Measurements from ENCODE around the gene HES2.
"Not testable (repeated sequence)": the region's sequence is repeated elsewhere in the genome, so short reads cannot be mapped to it uniquely, and the experiment has no call there.

HES2 gene

DNA sequence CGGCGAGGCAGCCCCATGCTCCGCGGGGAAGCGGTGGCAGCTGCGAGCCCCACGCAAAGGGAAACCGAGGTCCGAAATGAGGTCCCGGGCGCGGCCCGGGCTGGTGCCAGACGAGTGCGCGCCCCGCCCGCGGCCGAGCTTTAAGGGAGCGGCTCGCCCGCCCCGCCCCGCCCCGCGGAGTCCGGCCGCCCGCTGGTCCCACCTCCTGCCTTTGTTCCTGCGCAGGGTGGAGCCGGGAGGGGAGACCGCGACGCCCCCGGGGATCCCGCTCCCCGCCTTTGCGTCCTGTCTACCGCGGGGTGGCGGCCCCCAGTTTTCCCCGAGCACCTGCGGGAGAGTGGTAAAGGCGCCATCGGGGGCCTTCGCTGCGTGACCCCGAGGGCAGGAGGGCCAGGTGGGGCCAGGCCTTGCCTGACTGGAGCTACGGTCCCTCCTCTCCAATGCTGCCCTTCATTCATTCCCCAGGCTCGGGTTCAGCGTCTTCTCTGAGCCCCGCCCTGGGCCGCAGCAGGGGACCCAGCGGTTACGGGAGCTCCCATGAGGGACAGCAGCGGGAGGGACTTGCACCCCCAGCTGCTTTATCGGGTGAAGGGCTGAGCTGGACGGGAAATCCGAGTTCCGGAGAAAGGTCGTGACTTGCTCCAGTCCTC, at the start of gene HES2:
TSS of gene HES2 (minus strand) at position 116 of the 650 bp plus-strand sequence. CDS start at position 17, 99 bp downstream.
- no peak for FAIRE-seq

- no peak for FAIRE-seq
These were observed 49.2 kb upstream of the HES2 start for GRCh38 chr1:6468729-6469461.

GRCh38 chr1:6467744-6468688, 48.3 kb upstream of the HES2 start:
- no peak for FAIRE-seq

- no peak for FAIRE-seq
These were observed 47.5 kb upstream of the HES2 start for GRCh38 chr1:6467224-6467623.

DNA sequence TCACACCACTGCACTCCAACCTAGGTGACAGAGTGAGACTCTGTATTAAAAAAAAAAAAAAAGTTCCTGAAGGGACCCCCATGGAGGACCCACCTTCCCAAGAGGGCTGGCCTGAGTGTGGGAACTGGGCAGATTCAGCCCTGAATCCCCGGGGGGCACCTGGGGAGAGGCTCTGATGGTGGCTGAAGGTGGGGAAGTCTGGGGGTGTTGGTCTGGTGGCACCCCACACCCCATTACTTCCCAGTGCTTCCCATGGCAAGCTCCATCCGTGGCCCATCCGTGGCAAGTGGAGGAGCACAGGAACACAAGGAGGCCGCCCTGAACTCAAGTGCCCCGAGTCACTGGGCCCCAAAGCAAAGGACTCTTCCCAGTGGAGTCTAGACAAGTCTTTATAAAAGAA, 47.0 kb upstream of the HES2 start:
- no peak for FAIRE-seq

DNA sequence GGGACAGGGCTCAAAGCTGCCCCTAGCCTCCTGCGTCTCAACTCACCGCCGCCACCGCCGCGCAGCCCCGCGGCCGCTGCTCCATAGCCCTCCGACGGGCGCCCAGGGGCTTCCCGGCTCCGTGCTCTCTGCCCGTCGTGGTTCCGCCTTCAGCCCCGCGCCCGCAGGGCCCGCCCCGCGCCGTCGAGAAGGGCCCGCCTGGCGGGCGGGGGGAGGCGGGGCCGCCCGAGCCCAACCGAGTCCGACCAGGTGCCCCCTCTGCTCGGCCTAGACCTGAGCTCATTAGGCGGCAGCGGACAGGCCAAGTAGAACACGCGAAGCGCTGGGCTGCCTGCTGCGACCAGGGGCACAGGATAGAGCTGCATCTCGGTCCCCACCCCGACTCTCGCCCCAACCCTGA, 46.3 kb upstream of the HES2 start, which contains the start of gene TNFRSF25:
TSS of gene TNFRSF25 (minus strand) at position 151 of the 400 bp plus-strand sequence. CDS start at position 85, 66 bp downstream.
- FAIRE-seq, result no peak

DNA sequence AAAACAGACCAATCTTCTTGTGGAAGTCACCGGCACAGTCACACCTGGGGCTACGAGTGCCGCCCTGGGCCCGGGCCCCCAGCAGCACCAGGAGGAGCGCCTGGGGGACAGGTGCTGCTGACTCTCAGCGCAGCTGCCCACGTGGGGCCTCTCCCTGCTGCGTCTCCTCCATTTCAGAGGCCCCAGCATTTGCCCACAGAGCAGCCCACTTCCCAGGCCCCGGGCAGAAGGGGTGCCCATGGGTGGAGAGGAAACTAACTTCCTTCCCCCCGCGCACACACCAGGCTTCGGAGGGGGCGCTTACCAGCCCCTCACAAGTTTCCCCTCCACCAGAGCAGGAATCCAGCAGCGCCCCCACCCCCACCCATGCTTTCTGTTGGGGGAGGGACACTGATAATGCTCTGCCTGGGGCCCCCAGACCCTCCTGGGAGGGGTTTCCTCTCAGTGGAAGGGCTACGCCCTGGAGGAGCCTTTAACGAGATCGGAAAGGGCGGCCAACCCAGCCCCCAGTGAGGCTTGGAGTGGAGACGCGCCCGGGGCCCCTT, 45.8 kb upstream of the HES2 start:
- FAIRE-seq, result no peak

DNA sequence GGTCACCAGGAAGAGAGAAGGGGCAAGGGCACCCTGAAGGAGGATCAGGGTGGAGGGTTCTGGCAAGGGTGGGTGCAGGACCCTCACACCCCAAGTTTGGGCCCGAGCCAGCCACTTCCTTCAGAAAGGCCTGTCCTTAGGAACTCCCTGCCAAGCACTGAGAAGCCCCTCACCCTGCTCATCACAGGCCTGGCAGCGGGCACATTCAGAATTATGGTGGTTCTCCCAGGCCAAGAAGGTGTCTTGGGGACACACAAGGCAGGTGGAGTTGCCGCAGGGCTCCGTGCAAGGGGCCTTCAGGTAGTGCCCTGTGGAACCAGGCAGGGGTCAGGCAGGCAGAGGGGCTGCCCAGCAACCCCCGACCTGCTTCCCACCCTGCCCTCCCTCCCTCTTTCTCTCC, 45.2 kb upstream of the HES2 start:
- FAIRE-seq, result no peak

- FAIRE-seq, result no peak
These were observed 44.8 kb upstream of the HES2 start for GRCh38 chr1:6464514-6464836.

- FAIRE-seq, result no peak
These were observed 43.3 kb upstream of the HES2 start for GRCh38 chr1:6463120-6463412.

- no peak for FAIRE-seq
These were observed 42.8 kb upstream of the HES2 start for GRCh38 chr1:6462412-6463119.

GRCh38 chr1:6461538-6462411, 42.1 kb upstream of the HES2 start:
- no peak for FAIRE-seq

- FAIRE-seq, result no peak
These were observed 41.4 kb upstream of the HES2 start for GRCh38 chr1:6461051-6461530.

GRCh38 chr1:6460301-6461050, 40.8 kb upstream of the HES2 start:
- FAIRE-seq, result no peak

GRCh38 chr1:6459850-6460265, 40.1 kb upstream of the HES2 start:
- no peak for FAIRE-seq

DNA sequence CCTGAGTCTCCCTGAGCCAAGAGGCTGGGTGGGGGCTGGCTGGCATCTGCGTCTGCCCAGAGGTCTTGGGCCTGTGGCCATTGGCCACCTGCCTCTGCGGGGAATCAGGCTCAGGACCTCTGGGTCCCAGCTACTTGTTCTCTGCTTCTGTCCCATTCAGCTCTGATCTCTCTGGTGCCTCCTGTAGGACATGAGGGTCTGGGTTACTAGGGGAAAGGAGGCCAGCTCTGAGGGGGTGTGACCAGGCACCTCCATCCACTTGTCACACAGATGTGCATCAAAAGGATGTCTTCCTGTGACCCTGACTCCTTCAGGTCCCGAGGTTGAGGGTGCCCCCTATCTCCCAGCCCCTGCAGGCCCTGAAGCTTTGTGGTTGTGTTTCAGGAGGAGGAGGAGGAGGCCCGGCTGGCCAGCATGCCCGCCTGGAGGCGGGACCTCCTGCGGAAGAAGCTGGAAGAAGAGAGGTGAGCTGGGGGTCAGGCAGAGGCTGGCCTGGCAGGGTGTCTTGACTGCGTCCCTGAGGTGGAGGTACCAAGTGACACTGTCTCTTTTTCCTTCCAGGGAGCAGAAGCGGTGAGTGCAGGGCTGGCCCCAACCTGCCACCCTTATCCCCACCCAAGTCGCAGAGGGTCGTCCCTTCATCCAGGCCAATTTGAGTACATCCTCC, 37.2 kb upstream of the HES2 start:
- FAIRE-seq, result no peak

DNA sequence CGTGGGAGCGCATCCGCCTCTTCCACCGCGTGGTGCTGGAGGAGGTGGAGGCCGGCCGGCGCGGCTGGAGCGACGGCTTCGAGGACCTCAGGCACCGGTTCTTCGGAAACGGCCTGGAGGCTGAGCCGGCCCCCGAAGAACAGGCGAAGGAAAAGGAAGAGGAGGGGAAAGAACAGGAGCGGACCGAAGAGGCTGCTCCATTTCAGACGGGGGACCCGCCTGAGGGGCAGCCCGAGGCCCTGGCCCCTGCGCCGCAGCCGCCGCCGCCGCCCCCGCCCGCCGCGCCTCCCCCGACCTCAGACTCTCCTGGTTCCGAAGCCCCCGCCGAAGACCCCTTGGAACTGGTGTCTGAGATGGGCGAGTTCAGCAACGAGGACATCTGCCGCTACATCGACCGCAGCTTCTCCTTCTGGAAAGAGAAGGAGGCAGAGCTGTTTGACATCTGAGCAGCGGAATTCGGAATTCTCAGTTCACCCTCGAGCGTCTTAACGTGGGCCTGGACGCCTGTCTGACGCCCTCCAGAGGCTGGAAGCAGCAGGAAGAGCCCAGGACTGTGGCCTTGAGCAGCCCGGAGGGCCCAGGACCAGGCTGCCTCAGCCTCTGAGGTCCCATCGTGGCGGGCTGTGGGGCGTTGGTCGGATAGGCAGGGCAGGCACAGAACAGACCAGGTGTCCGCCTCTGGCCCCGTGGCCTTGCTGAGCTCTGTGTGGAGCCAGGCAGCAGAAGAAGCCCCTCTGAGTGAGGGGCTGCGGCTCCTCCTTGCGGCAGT, 36.2 kb upstream of the HES2 start:
- FAIRE-seq, result not testable (repeated sequence)

DNA sequence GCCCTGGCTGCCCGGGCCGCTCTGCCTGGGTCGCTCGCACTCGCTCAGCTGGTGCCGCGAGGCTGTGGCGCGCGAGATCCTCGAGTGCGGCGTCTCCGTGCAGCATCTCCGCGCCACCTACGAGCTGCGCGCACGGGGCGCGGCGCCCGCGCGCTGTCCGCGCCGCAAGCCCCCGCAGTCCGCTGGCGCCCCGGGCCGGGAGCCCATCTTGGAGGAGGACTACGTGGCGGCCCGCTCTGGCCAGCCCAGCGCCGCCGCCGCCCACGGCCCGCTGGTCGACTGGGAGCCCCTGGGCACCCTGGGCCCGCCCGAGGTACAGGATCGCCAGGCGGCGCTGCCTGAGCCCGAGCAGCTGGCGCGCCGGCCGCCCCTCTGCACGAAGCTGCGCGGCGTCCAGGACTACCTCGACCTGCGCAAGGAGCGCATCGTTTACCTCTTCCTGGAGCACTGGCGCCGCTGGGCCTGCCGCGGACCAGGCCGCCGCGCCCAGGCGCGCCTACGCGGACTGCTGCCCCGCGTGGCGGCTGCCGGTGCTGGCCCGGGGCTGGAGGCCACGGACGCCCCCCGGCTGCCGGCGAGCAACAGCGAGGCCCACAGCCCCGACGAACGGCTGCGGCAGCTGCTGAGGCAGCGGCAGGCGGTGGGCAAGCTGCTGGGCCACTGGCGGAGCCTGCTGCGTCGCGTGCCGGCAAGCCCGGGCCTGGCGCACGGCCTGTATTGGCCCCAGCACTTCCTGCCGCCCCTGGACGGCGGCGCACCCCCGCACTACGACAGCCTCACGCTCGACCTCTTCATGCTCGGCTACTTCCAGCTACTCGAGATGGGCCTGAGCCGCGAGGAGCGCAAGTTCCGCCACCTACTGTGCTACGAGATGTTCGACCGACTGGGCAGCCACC, 35.4 kb upstream of the HES2 start:
- no peak for FAIRE-seq

All from islet of Langerhans (tissue), 1 donor.